ENCODE data around the gene POMT2.

POMT2 gene

DNA sequence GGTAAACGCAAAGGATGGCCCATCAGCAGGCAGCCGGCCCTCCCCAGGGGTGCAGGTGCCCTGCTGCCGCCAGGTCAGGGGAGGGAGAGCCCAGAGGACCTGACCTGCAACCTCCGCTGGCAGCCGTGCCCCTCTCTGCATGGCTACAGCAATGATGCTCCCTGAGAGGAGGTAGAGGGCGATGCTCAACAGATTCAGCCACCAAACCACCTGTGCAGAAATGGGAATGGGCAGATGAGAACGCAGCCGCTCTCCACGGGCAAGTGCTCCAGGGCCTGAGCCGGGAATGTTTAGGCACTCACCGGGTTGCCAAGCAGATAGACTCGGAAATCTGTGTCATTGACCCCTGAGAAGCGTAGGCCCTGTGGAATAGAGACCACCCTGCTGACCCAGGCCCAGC, 41.0 kb downstream of the POMT2 start:
- no peak for DNase-seq (ENCODE audit: extremely low spot score)

DNA sequence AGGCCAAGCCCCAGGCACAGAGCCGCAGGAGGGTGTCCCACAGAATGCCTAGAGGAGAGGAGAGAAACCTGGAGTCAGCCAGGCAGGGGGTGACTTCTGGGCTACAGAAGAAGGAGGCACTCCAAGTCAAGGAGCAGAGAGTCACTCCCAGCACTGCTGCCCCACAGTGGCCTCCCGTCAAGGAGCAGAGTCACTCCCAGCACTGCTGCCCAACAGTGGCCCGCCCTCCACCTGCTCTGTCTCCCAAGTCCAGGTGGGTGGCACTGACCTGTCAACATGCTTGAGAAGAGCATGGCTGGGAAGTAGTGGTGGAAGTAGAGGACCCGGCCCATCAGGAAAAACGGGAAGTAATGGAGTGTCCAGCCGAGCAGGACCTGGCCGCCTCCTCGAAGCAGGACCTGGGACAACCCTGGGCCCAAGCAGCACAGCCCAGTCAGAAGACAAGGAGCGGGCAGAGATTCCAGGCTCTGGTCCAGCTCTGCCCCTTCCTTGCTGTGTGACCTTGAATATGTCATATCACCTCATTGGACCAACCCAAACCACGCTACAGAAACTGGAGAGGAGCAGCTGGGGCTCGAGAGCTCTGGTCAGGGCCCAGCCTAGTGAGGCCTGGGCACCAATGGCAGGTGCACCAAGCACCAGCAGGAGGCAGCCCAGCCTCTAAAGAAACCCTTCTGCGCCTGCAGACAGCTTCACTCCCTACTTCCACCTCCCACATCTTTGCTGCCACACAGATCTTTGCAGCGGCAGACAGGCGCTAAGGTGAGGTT, 42.0 kb downstream of the POMT2 start:
- ChIA-PET POLR2A (no interaction called here), CTCF (no interaction called here)
- TF ChIP-seq FOXM1 (IDR thresholded peaks at IDR 0.05; ENCODE audit: borderline replicate concordance) = no peak
- no peak for TF ChIP-seq ZNF384 (IDR thresholded peaks at IDR 0.05)
- TF ChIP-seq CTBP1 (IDR thresholded peaks at IDR 0.05; ENCODE audit: borderline replicate concordance) = no peak
- TF ChIP-seq NFRKB (IDR thresholded peaks at IDR 0.05) = no peak
- no peak for TF ChIP-seq SP1 (IDR thresholded peaks at IDR 0.05)
- TF ChIP-seq LEF1 (IDR thresholded peaks at IDR 0.05; ENCODE audit: borderline replicate concordance) = no peak
- DNase-seq (ENCODE audit: extremely low spot score) = no peak

More for the DNA sequence above, 41.0 kb downstream of the POMT2 start:
- CTCF ChIA-PET = no interaction called here
- TF ChIP-seq BHLHE40 (IDR thresholded peaks at IDR 0.05; ENCODE audit: borderline replicate concordance) (no peak), ARNT (IDR thresholded peaks at IDR 0.05) (no peak)
- POLR2A ChIA-PET = no interaction called here

GRCh38 chr14:77276959-77277358, 43.7 kb downstream of the POMT2 start:
- no peak for TF ChIP-seq TARDBP (IDR thresholded peaks at IDR 0.05)
- TF ChIP-seq ELF4 (IDR thresholded peaks at IDR 0.05) = no peak
- no peak for TF ChIP-seq FOXM1 (IDR thresholded peaks at IDR 0.05; ENCODE audit: borderline replicate concordance)
- no peak for TF ChIP-seq SUZ12 (IDR thresholded peaks at IDR 0.05)
- TF ChIP-seq ARNT (IDR thresholded peaks at IDR 0.05) = no peak
- no peak for TF ChIP-seq FOXK2 (IDR thresholded peaks at IDR 0.05)
- TF ChIP-seq ZNF384 (IDR thresholded peaks at IDR 0.05) = no peak
- no peak for TF ChIP-seq L3MBTL2 (conservative IDR thresholded peaks at IDR 0.05)
- TF ChIP-seq SP1 (IDR thresholded peaks at IDR 0.05) = no peak
- TF ChIP-seq, protein P1, sequence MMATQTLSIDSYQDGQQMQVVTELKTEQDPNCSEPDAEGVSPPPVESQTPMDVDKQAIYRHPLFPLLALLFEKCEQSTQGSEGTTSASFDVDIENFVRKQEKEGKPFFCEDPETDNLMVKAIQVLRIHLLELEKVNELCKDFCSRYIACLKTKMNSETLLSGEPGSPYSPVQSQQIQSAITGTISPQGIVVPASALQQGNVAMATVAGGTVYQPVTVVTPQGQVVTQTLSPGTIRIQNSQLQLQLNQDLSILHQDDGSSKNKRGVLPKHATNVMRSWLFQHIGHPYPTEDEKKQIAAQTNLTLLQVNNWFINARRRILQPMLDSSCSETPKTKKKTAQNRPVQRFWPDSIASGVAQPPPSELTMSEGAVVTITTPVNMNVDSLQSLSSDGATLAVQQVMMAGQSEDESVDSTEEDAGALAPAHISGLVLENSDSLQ (IDR thresholded peaks at IDR 0.05) = no peak
- TF ChIP-seq LEF1 (IDR thresholded peaks at IDR 0.05; ENCODE audit: borderline replicate concordance) = no peak
- no peak for TF ChIP-seq BHLHE40 (IDR thresholded peaks at IDR 0.05; ENCODE audit: borderline replicate concordance)
- TF ChIP-seq NFRKB (IDR thresholded peaks at IDR 0.05) = no peak
- no peak for TF ChIP-seq FOXA1 (IDR thresholded peaks at IDR 0.05)
- no peak for TF ChIP-seq CTBP1 (IDR thresholded peaks at IDR 0.05; ENCODE audit: borderline replicate concordance)
- POLR2A ChIA-PET = interaction anchor here (1.1 kb wide), 1 partner anchor 180 kb away, joined by 4 read pairs; the partner anchor contains the start of gene VIPAS39
- no peak for DNase-seq (ENCODE audit: extremely low spot score)
- CTCF ChIA-PET = no interaction called here

- ChIA-PET POLR2A (interaction anchor here (1.1 kb wide), 1 partner anchor 181 kb away, joined by 4 read pairs; the partner anchor contains the start of gene VIPAS39), CTCF (no interaction called here)
- DNase-seq (ENCODE audit: extremely low spot score) = no peak
- TF ChIP-seq FOXM1 (IDR thresholded peaks at IDR 0.05; ENCODE audit: borderline replicate concordance) = no peak
Observed at GRCh38 chr14:77276295-77276935, 44.3 kb downstream of the POMT2 start.

- ChIA-PET CTCF (no interaction called here), POLR2A (no interaction called here)
- TF ChIP-seq LEF1 (IDR thresholded peaks at IDR 0.05; ENCODE audit: borderline replicate concordance) (no peak), SP1 (IDR thresholded peaks at IDR 0.05) (no peak), FOXA1 (IDR thresholded peaks at IDR 0.05) (no peak), TARDBP (IDR thresholded peaks at IDR 0.05) (no peak), L3MBTL2 (conservative IDR thresholded peaks at IDR 0.05) (no peak), SUZ12 (IDR thresholded peaks at IDR 0.05) (no peak), CTBP1 (IDR thresholded peaks at IDR 0.05; ENCODE audit: borderline replicate concordance) (no peak)
- no peak for DNase-seq (ENCODE audit: extremely low spot score)
Observed at GRCh38 chr14:77275601-77276017, 45.1 kb downstream of the POMT2 start.

DNA sequence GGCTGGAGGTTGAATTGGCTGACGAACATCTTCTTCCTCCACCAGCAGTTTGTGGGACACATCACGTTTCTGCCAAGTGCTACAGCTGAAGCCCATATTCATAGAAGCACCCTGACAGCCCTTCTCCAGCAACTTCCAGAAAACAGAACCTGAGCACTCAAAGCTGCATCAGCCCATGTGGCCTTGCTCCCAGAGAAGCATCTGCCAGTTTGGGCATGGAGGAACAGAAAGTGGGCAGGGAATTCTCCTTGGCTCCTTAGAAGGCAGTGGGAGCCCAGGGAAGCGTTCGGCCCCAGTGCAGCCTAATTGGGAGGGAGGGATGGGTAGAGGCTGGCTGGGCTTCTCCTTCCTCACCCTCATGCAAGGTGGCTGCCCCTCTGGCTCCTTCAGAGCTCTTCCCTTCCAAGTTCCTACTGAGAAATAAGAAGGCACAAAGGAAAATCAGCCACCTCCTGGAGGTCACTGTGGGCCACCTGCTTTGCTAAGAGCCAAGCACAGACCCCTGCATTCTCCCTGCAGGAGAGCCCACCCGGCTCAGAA, 45.6 kb downstream of the POMT2 start:
- no peak for DNase-seq (ENCODE audit: extremely low spot score)
- ChIA-PET CTCF (no interaction called here), POLR2A (no interaction called here)
- TF ChIP-seq CTBP1 (IDR thresholded peaks at IDR 0.05; ENCODE audit: borderline replicate concordance) (no peak), L3MBTL2 (conservative IDR thresholded peaks at IDR 0.05) (no peak), SUZ12 (IDR thresholded peaks at IDR 0.05) (no peak), FOXA1 (IDR thresholded peaks at IDR 0.05) (no peak), TARDBP (IDR thresholded peaks at IDR 0.05) (no peak), ELF4 (IDR thresholded peaks at IDR 0.05) (no peak), BHLHE40 (IDR thresholded peaks at IDR 0.05; ENCODE audit: borderline replicate concordance) (no peak), LEF1 (IDR thresholded peaks at IDR 0.05; ENCODE audit: borderline replicate concordance) (no peak), HDGF (IDR thresholded peaks at IDR 0.05; ENCODE audit: borderline replicate concordance) (no peak), SP1 (IDR thresholded peaks at IDR 0.05) (no peak), FOXM1 (IDR thresholded peaks at IDR 0.05; ENCODE audit: borderline replicate concordance) (no peak), NFRKB (IDR thresholded peaks at IDR 0.05) (no peak), ARNT (IDR thresholded peaks at IDR 0.05) (no peak), FOXK2 (IDR thresholded peaks at IDR 0.05) (no peak), ZNF384 (IDR thresholded peaks at IDR 0.05) (no peak)
- TF ChIP-seq, protein P1 (IDR thresholded peaks at IDR 0.05) = no peak

DNA sequence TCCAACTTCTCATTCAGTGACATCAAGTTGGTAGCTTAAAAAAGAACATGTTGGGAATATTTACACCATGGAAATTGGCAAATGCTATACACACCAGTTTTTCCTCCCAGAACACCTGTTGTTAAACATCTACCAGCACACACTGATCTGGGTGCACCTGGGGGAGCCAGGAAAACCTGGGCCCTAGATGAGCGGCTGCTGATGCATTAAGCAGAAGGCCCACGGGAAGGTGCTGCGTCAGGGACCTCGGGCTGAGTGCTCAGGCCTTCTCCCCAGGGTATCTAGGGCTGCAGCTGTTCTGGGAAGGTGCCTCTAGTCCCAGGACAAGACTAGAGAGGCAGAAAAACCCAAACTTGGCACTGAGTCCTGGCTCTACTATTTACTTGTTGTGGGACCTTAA, 46.9 kb downstream of the POMT2 start:
- ChIA-PET CTCF (no interaction called here), POLR2A (no interaction called here)
- no peak for DNase-seq (ENCODE audit: extremely low spot score)
- TF ChIP-seq FOXM1 (IDR thresholded peaks at IDR 0.05; ENCODE audit: borderline replicate concordance) (no peak), ARNT (IDR thresholded peaks at IDR 0.05) (no peak), BHLHE40 (IDR thresholded peaks at IDR 0.05; ENCODE audit: borderline replicate concordance) (no peak), TARDBP (IDR thresholded peaks at IDR 0.05) (no peak), NFRKB (IDR thresholded peaks at IDR 0.05) (no peak), ZNF384 (IDR thresholded peaks at IDR 0.05) (no peak), SP1 (IDR thresholded peaks at IDR 0.05) (no peak), FOXA1 (IDR thresholded peaks at IDR 0.05) (no peak), HDGF (IDR thresholded peaks at IDR 0.05; ENCODE audit: borderline replicate concordance) (no peak), LEF1 (IDR thresholded peaks at IDR 0.05; ENCODE audit: borderline replicate concordance) (no peak)

Data from HEK293T (cell line).